Activated gamma-delta T cell treated with anti-CD3 and anti-CD28 coated beads, Interleukin-2, amount 50 U/mL, for 16 hours (primary cell): ENCODE measurements around the gene CCL8.
"Not testable (repeated sequence)": the region's sequence is repeated elsewhere in the genome, so short reads cannot be mapped to it uniquely, and the experiment has no call there.

Source experiments
- DNase-seq: peaks from one replicate; pipeline ENCODE4 v3.0.0-alpha.2; 2020; ENCODE audit warnings: low read depth

The CCL8 gene

GRCh38 chr17:34314279-34314678 lies 5.0 kb upstream of the CCL8 start:
- no peak for DNase-seq

GRCh38 chr17:34318474-34318873 lies 761 bp upstream of the CCL8 start:
- no peak for DNase-seq

DNA sequence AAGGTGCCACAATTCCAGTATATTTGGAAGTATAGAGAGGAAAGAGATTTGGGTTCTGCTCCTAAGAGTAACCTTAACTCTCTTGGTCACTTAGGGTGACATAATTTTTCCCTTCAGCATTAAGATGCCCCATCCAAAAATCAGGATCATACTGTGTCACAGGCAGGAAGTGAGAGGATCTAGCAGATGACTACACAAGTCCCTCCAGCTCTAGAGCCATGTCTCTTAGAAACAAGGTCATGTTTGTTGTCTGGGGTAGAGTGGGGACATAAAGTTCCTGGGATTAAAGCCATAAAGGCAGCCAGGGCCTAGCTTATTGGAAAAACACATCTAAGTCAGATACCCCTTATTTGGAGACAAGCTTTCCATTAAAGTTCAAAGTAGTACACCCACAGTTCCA lies 2.7 kb downstream of the CCL8 start:
- no peak for DNase-seq

DNA sequence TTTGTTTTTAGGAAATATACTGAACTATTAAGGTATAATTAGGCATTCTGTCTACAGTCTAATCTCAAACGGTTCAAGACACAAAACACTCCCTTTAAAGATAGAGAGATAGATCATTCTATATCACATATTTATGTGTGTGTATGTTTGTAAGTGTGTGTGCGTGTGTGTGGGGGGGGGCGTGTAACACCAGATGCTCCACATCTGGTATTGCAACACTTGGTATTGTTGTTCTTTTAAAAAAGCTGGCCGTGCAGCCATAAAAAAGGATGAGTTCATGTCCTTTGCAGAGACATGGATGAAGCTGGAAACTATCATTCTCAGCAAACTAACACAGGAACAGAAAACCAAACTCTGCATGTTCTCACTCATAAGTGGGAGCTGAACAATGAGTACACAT lies 8.3 kb downstream of the CCL8 start:
- not testable (repeated sequence) for DNase-seq

DNA sequence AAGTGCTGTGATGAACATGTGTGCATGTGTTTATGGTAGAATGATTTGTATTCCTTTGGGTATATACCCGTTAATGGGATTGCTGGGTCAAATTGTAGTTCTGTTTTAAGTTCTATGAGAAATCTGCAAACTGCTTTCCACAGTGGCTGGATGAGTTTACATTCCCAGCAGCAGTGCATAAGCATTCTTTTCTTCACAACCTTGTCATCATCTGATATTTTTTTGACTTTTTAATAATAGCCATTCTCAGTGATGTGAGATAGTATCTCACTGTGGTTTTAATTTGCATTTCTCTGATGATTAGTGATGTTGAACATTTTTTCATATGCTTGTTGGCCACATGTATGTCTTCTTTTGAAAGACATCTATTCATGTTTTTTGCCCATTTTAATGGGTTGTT lies 18.5 kb downstream of the CCL8 start:
- DNase-seq = no peak

- DNase-seq = no peak
These were observed 20.0 kb downstream of the CCL8 start for GRCh38 chr17:34339138-34339770.

- DNase-seq = no peak
These were observed 22.7 kb downstream of the CCL8 start for GRCh38 chr17:34341916-34342315.

GRCh38 chr17:34347063-34347462 lies 27.8 kb downstream of the CCL8 start:
- DNase-seq = no peak

GRCh38 chr17:34349751-34350150 lies 30.5 kb downstream of the CCL8 start:
- DNase-seq = no peak

DNA sequence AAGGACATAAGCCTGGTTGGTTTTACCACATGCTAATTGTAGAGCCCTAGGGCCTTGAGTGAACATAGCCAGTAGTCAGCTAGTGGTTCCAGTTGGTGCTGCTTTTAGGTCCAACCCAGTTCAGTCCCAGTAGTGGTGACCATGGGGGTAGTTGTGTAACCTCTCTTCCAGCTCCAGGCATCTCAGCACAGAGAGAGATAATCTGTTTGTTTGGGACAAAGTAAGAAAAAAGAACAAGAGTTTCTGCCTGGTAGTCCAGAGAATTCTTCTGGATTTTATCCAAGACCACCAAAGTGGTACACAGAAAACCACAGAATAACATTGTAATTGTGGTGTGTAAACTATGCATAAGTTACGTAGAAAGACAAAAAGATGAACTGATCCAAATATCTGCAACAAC lies 31.9 kb downstream of the CCL8 start:
- DNase-seq = no peak

- DNase-seq = no peak
These were observed 33.0 kb downstream of the CCL8 start for GRCh38 chr17:34352191-34352590.

GRCh38 chr17:34354637-34355036 lies 35.4 kb downstream of the CCL8 start:
- no peak for DNase-seq

- DNase-seq = no peak
These were observed 37.0 kb downstream of the CCL8 start, which contains the start of gene CCL13 for GRCh38 chr17:34356194-34356593. Gene CCL13 (plus strand): TSS chr17:34356480. CDS start chr17:34356527, 47 bp downstream.

DNA sequence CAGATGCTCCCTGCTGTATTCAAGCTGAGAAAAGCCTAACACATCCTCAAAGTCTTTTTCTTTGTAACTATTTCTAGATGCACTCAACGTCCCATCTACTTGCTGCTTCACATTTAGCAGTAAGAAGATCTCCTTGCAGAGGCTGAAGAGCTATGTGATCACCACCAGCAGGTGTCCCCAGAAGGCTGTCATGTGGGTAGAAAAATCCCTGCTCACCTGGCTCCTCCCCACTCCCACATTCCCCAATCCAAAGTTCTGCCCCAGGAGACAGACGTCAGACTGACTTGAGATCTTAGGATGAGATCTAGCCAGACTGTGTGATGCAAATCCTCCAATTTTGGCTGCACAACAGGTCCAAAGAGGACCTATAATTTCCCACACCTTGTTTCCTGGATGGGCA lies 38.2 kb downstream of the CCL8 start:
- no peak for DNase-seq

- DNase-seq = no peak
These were observed 39.4 kb downstream of the CCL8 start for GRCh38 chr17:34358631-34359030.

GRCh38 chr17:34360601-34361270 lies 41.5 kb downstream of the CCL8 start:
- DNase-seq = no peak

DNA sequence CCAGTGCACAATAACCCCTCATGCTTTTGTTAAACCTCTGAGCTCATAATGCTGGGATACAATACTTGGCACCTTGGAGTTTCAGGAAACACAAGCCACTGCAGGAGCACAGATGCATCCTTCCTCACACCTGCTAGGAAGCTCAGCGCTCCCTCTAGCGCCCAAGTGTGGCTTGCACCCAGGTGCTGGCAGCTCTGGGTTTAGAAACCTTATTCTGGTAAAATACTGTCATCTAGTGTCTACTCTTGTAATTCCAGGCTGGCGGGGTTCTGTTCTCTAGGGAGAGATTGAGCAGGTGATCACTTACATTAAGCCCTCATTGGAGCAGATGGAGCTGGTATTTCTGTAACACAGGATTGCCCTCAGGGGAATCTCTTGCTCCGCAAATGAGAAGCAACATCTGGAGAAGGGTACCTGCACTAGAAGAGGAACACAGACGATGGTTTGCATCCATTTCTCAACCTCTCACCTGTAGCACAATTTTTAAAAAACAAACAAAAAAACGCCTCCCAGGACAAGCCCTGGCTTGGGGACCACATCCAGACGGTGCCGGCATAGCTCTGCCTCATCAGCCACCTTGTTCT lies 42.3 kb downstream of the CCL8 start:
- DNase-seq = peak; percentile 13

- DNase-seq = no peak
These were observed 44.0 kb downstream of the CCL8 start, which contains the start of gene CCL1 for GRCh38 chr17:34363183-34363661. Gene CCL1 (minus strand): TSS chr17:34363233. CDS start chr17:34363161, 72 bp downstream.

DNA sequence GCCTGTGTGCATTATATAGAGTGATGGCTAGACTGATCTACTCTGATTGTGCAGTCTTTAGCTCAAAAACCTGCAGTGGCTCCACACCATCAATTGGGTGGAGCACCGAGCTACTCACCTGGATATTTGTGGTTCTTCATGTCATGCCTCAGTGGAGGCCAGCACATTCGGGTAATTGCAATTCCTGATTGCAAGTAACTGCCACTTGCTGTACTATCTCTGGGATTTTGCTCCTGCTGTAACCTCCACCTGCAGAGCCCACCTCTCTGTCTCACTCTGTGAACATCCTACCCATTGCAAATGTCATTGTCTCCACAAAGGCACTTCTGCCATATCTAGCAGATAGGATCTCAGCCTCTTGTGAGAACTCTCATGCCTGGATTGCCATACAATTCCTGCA lies 45.5 kb downstream of the CCL8 start:
- DNase-seq = no peak

GRCh38 chr17:34365340-34365739 lies 46.1 kb downstream of the CCL8 start:
- DNase-seq = no peak

GRCh38 chr17:34366010-34366409 lies 46.8 kb downstream of the CCL8 start:
- no peak for DNase-seq

- DNase-seq = no peak
These were observed 47.4 kb downstream of the CCL8 start for GRCh38 chr17:34366529-34367107.
